ENCODE results near the gene KAZN. TPM values are rescaled to one million over a fixed set of nuclear protein-coding genes. Genes with fewer than 3 reads are reported as not detected.

The KAZN gene
- total RNA-seq, 1 experiment from 2014 or later, result 2.4 TPM

- Mint-ChIP-seq H3K4me1 (ENCODE audit: low read depth, unreplicated experiment) (peaks cover 18% of the 10 kb centered on the region), H3K36me3 (ENCODE audit: insufficient read depth, unreplicated experiment) (peaks cover 6% of the 10 kb centered on the region), H3K27me3 (ENCODE audit: insufficient read depth, unreplicated experiment) (no peaks in the 10 kb centered on the region), H3K4me3 (ENCODE audit: unreplicated experiment) (no peak overlapping the region), H3K27ac (ENCODE audit: unreplicated experiment) (no peak overlapping the region), H3K9me3 (ENCODE audit: unreplicated experiment) (no peaks in the 10 kb centered on the region)
- intact Hi-C loops (cut with micrococcal nuclease; ENCODE audit: unreplicated experiment), result no loop called here
- Histone ChIP-seq H3K4me1 (peaks cover 13% of the 10 kb centered on the region), H3K27me3 (replicated peaks; ENCODE audit: control insufficient read depth, insufficient read depth, low read length) (no peaks in the 10 kb centered on the region), H3K4me3 (ENCODE audit: low read depth, low read length) (no peak overlapping the region), H3K9me3 (no peaks in the 10 kb centered on the region), H3K36me3 (ENCODE audit: control insufficient read depth, insufficient read depth, low read length) (no peaks in the 10 kb centered on the region)
- no peak for DNase-seq
- no TSS peak for BruUV-seq (replicated peaks)
- TF ChIP-seq, protein P1, sequence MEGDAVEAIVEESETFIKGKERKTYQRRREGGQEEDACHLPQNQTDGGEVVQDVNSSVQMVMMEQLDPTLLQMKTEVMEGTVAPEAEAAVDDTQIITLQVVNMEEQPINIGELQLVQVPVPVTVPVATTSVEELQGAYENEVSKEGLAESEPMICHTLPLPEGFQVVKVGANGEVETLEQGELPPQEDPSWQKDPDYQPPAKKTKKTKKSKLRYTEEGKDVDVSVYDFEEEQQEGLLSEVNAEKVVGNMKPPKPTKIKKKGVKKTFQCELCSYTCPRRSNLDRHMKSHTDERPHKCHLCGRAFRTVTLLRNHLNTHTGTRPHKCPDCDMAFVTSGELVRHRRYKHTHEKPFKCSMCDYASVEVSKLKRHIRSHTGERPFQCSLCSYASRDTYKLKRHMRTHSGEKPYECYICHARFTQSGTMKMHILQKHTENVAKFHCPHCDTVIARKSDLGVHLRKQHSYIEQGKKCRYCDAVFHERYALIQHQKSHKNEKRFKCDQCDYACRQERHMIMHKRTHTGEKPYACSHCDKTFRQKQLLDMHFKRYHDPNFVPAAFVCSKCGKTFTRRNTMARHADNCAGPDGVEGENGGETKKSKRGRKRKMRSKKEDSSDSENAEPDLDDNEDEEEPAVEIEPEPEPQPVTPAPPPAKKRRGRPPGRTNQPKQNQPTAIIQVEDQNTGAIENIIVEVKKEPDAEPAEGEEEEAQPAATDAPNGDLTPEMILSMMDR (IDR thresholded peaks at IDR 0.05; ENCODE audit: insufficient read depth in 1 of 2, low read depth in 1 of 2, low read length in 1 of 2, severe bottlenecking in 1 of 2, unreplicated experiment in 1 of 2), result no peak
- CTCF ChIA-PET, result no interaction called here
- POLR2A ChIA-PET, result no interaction called here
These were observed 568.9 kb downstream of the KAZN start for GRCh38 chr1:15167386-15167785.

Measured in Caco-2 (cell line).